ENCODE measurements around the gene SLFNL1.

SLFNL1 gene

GRCh38 chr1:41019353-41019745, 2.2 kb downstream of the SLFNL1 start:
- DNase-seq: no peak

GRCh38 chr1:41018018-41018410, 3.5 kb downstream of the SLFNL1 start:
- no peak for DNase-seq

GRCh38 chr1:41017141-41018017, 4.1 kb downstream of the SLFNL1 start:
- no peak for DNase-seq

- no peak for DNase-seq
Measured at GRCh38 chr1:41015897-41016470, 5.5 kb downstream of the SLFNL1 start.

- DNase-seq: no peak
Measured at GRCh38 chr1:41015281-41015896, 6.1 kb downstream of the SLFNL1 start.

- DNase-seq: no peak
Measured at GRCh38 chr1:41014871-41015270, 6.7 kb downstream of the SLFNL1 start.

GRCh38 chr1:41013796-41014195, 7.7 kb downstream of the SLFNL1 start:
- DNase-seq: no peak

- DNase-seq: no peak
Measured at GRCh38 chr1:41013024-41013423, 8.5 kb downstream of the SLFNL1 start.

- DNase-seq: no peak
Measured at GRCh38 chr1:41010345-41010744, 11.2 kb downstream of the SLFNL1 start.

- DNase-seq: no peak
Measured at GRCh38 chr1:41009466-41009865, 12.1 kb downstream of the SLFNL1 start.

- no peak for DNase-seq
Measured at GRCh38 chr1:41006942-41007865, 14.3 kb downstream of the SLFNL1 start.

GRCh38 chr1:41005876-41006275, 15.6 kb downstream of the SLFNL1 start:
- DNase-seq: no peak

- DNase-seq: peak; percentile 100
Measured at GRCh38 chr1:41003640-41004220, 17.8 kb downstream of the SLFNL1 start.

GRCh38 chr1:41003127-41003639, 18.3 kb downstream of the SLFNL1 start:
- DNase-seq: no peak

- no peak for DNase-seq
Measured at GRCh38 chr1:40998668-40999067, 22.9 kb downstream of the SLFNL1 start.

- DNase-seq: no peak
Measured at GRCh38 chr1:40997096-40997495, 24.4 kb downstream of the SLFNL1 start.

GRCh38 chr1:40989066-40989465, 32.5 kb downstream of the SLFNL1 start:
- no peak for DNase-seq

GRCh38 chr1:40988280-40988679, 33.2 kb downstream of the SLFNL1 start:
- no peak for DNase-seq

GRCh38 chr1:40987439-40988276, 33.9 kb downstream of the SLFNL1 start:
- DNase-seq: no peak

GRCh38 chr1:40986956-40987355, 34.6 kb downstream of the SLFNL1 start:
- DNase-seq: no peak

GRCh38 chr1:40986328-40986783, 35.2 kb downstream of the SLFNL1 start:
- DNase-seq: no peak
